Ectodermal cell (in vitro differentiated cells): ENCODE results near the gene SGCA.

ENCODE experiments used
- H3K27ac ChIP-seq: 2 replicates; pipeline ENCODE4 v1.7.0; 2013; ENCODE audit warnings: mild to moderate bottlenecking, low read depth, low read length; ENCODE audit not compliant: insufficient read depth, poor library complexity, severe bottlenecking
- H3K27me3 ChIP-seq: 2 replicates; pipeline ENCODE4 v1.7.0; 2013; ENCODE audit warnings: mild to moderate bottlenecking, low read length; ENCODE audit not compliant: insufficient read depth, control insufficient read depth, poor library complexity, severe bottlenecking
- H3K36me3 ChIP-seq: one replicate; pipeline ENCODE4 v1.7.0; 2013; ENCODE audit warnings: low read length; ENCODE audit not compliant: control insufficient read depth, insufficient read depth
- H3K4me1 ChIP-seq: one replicate; pipeline ENCODE4 v1.7.0; 2013; ENCODE audit warnings: low read length; ENCODE audit not compliant: control insufficient read depth, insufficient read depth
- H3K4me3 ChIP-seq: 2 replicates; pipeline ENCODE4 v1.7.0; 2013; ENCODE audit warnings: low read depth, low read length, control low read depth; ENCODE audit not compliant: insufficient read depth
- H3K9me3 ChIP-seq: 2 replicates; pipeline ENCODE4 v1.7.0; 2013; ENCODE audit warnings: mild to moderate bottlenecking, low read length, moderate library complexity; ENCODE audit not compliant: control insufficient read depth
- WGBS, 2 experiments: methylation state at CpG; one replicate each; pipeline ENCODE4 v1.1.7; 2013; ENCODE audit warnings: missing lambda C conversion rate in 2 of 2; 5-methylcytosine and 5-hydroxymethylcytosine counted together

SGCA gene

DNA sequence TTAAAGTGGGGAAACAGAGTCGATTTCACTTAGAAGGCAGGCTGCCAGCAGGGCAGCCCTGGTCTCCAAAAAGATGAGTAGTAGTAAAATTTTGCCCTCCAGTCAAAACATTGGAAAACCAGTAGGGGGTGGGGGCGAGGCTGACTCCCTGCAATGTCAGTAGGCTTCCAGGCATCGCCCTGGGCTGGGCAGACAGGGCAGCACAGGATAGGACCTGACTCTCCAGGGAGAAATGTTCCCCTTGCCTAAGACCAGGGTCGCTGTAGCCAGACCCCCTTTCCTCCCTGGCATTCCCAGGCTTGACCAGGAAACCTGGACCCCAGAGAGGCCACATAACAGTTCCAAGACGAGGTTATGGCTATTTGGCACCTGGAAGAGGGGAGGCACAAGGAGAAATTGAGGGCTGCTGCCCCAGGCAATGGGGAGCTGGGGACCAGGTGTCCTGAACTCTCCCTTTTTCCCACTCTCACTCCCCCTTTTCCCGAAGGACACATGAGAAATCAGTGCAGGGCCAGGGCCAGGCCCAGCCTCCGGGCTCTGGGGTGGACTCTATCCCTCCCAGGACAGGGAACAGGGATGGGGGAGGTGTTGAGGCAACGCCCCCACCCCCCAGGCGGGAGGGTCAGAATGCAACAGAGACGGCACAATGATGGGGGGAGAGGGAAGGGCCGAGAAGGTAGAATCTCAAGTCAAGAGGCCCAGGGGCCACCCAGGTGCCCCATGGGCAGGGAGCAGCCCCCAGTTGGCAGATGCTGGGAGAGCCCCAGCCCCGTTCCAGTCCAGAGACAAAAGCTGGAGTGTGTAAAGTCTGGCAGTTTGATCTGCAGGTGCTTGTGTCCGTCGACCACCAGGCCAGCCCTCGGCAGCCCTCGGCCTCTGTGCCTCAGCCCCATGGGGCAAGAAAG, 31.3 kb upstream of the SGCA start:
- H3K4me3 ChIP-seq, result no peak overlapping the region
- H3K27ac ChIP-seq, result no peak overlapping the region
- 68 to 69% methylated on average over 16 of the region's 16 CpGs for WGBS, 2 experiments
- peaks cover 12% of the 10 kb centered on the region for H3K27me3 ChIP-seq
- H3K4me1 ChIP-seq, result peaks cover 5% of the 10 kb centered on the region
- no peaks in the 10 kb centered on the region for H3K9me3 ChIP-seq
- H3K36me3 ChIP-seq, result peaks cover 17% of the 10 kb centered on the region

- H3K9me3 ChIP-seq, result no peaks in the 10 kb centered on the region
- no peak overlapping the region for H3K27ac ChIP-seq
- H3K4me1 ChIP-seq, result peaks cover 9% of the 10 kb centered on the region
- H3K4me3 ChIP-seq, result no peak overlapping the region
- H3K36me3 ChIP-seq, result peaks cover 20% of the 10 kb centered on the region
- H3K27me3 ChIP-seq, result peaks cover 5% of the 10 kb centered on the region
- WGBS, 2 experiments, result 90 to 94% methylated on average over 16 of the region's 16 CpGs
Measured at GRCh38 chr17:50135316-50136095, 30.3 kb upstream of the SGCA start.

- Histone ChIP-seq H3K9me3 (no peaks in the 10 kb centered on the region), H3K36me3 (peaks cover 26% of the 10 kb centered on the region), H3K27ac (no peak overlapping the region), H3K4me1 (peaks cover 6% of the 10 kb centered on the region), H3K4me3 (no peak overlapping the region), H3K27me3 (no peaks in the 10 kb centered on the region)
- WGBS, 2 experiments, result 94% methylated on average over 11 of the region's 11 CpGs
Measured at GRCh38 chr17:50136096-50136687, 29.6 kb upstream of the SGCA start.

GRCh38 chr17:50137042-50137441, 28.8 kb upstream of the SGCA start:
- peaks cover 32% of the 10 kb centered on the region for H3K36me3 ChIP-seq
- 92 to 94% methylated on average over 4 of the region's 4 CpGs for WGBS, 2 experiments
- H3K4me1 ChIP-seq, result peaks cover 6% of the 10 kb centered on the region
- no peak overlapping the region for H3K4me3 ChIP-seq
- no peak overlapping the region for H3K27ac ChIP-seq
- no peaks in the 10 kb centered on the region for H3K9me3 ChIP-seq
- H3K27me3 ChIP-seq, result no peaks in the 10 kb centered on the region

GRCh38 chr17:50139185-50139783, 26.5 kb upstream of the SGCA start:
- Histone ChIP-seq H3K9me3 (no peaks in the 10 kb centered on the region), H3K4me3 (no peak overlapping the region), H3K27ac (no peak overlapping the region), H3K36me3 (peaks cover 47% of the 10 kb centered on the region), H3K27me3 (no peaks in the 10 kb centered on the region), H3K4me1 (peaks cover 6% of the 10 kb centered on the region)
- WGBS, 2 experiments, result 92 to 94% methylated on average over 15 of the region's 15 CpGs

DNA sequence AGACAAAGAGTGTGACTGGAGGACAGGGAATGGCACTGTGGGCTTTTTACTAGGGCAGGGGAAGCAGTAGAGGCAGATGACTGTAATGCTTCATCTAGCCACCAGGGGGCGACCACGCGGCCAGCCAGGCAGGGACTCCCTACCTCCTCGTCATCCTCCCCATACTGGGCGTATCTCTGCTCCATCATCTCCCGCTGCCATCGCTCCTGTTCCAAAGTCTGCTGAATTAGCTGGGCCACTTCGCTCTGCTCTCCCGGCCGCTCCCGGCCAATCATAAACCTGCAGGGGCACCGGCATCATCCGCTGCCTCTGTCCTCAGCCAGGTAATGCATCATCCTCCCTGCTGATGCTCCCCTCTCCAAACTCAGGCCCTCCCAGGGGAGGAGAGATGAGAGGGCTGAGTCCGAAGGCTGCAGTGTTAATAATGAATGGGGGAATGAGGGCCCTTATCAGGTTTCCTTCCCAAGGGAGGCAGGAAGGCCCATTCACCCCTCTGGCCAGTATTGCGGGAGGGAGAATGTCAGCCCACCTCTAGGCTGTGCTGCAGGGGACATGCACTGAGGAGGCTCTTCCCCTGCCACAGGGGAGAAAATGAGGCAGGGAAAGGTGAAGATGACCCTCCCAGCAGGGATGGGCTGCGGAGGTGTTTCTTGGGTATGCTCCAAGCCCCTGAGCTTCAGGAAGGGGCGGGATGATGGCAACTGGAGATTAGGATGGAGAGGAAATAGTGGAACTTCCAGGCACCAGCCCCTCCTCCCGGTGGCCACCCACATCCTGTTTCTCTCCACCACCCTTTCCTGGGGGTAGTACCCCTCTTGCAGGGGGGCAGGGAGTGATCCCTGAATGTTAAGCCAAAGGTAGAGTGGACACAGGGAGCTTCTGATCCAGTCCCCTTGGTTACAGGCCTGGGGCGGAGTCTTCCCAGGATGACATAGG, 25.6 kb upstream of the SGCA start:
- no peak overlapping the region for H3K4me3 ChIP-seq
- 42 to 43% methylated on average over 19 of the region's 19 CpGs for WGBS, 2 experiments
- H3K27ac ChIP-seq, result no peak overlapping the region
- no peaks in the 10 kb centered on the region for H3K9me3 ChIP-seq
- H3K4me1 ChIP-seq, result peaks cover 6% of the 10 kb centered on the region
- H3K27me3 ChIP-seq, result no peaks in the 10 kb centered on the region
- peaks cover 54% of the 10 kb centered on the region for H3K36me3 ChIP-seq

GRCh38 chr17:50141026-50141744, 24.6 kb upstream of the SGCA start:
- H3K9me3 ChIP-seq, result no peaks in the 10 kb centered on the region
- no peak overlapping the region for H3K4me3 ChIP-seq
- H3K4me1 ChIP-seq, result peaks cover 11% of the 10 kb centered on the region
- H3K27me3 ChIP-seq, result no peaks in the 10 kb centered on the region
- peaks cover 54% of the 10 kb centered on the region for H3K36me3 ChIP-seq
- H3K27ac ChIP-seq, result no peak overlapping the region
- 94 to 96% methylated on average over 16 of the region's 16 CpGs for WGBS, 2 experiments

DNA sequence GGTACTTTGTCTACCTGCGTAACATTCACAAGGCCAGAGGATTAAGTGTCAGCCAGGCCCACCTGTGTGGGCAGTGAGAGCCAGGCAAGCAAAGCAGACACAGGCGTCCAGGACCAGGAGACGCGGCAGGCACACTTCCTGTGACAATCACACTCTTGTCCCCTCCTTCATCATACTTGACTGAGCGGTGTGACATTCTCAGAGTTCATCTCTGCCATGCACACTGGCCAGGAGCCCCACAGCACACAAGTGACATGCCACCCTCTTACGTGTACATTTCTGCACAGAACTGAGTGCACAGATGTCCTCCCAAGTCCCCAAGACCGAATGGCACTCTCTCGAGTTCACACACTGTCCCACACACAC, 24.1 kb upstream of the SGCA start:
- peaks cover 16% of the 10 kb centered on the region for H3K4me1 ChIP-seq
- H3K9me3 ChIP-seq, result no peaks in the 10 kb centered on the region
- H3K4me3 ChIP-seq, result no peak overlapping the region
- H3K27ac ChIP-seq, result no peak overlapping the region
- 94 to 95% methylated on average over 8 of the region's 8 CpGs for WGBS, 2 experiments
- H3K36me3 ChIP-seq, result peaks cover 54% of the 10 kb centered on the region
- no peaks in the 10 kb centered on the region for H3K27me3 ChIP-seq
